ENCODE results near the gene SLC35A2.
"Not testable (repeated sequence)": the region's sequence is repeated elsewhere in the genome, so short reads cannot be mapped to it uniquely, and the experiment has no call there.

The SLC35A2 gene

GRCh38 chrX:48897157-48897624 lies 14.3 kb downstream of the SLC35A2 start:
- Histone ChIP-seq H3K9me3 (ENCODE audit: low read length) (no peaks in the 10 kb centered on the region), H3K27me3 (ENCODE audit: control insufficient read depth in 1 of 2, insufficient read depth in 2 of 2, low read length in 2 of 2) (no peaks in the 10 kb centered on the region), H3K27ac (ENCODE audit: low read depth, low read length) (peak overlapping the region; percentile 86), H3K4me1 (ENCODE audit: insufficient read depth, low read length) (peaks cover 12% of the 10 kb centered on the region), H3K36me3 (ENCODE audit: insufficient read depth, low read length) (peaks cover 13% of the 10 kb centered on the region), H3K9ac (ENCODE audit: low read length) (peak overlapping the region; percentile 86), H3K4me3 (ENCODE audit: low read depth in 1 of 2, low read length in 2 of 2) (peak overlapping the region; percentile 42 to 79)

GRCh38 chrX:48896611-48897011 lies 14.8 kb downstream of the SLC35A2 start:
- Histone ChIP-seq H3K27me3 (ENCODE audit: control insufficient read depth in 1 of 2, insufficient read depth in 2 of 2, low read length in 2 of 2) (no peaks in the 10 kb centered on the region), H3K27ac (ENCODE audit: low read depth, low read length) (peak overlapping the region; percentile 43), H3K9ac (ENCODE audit: low read length) (peak overlapping the region; percentile 86)

GRCh38 chrX:48894891-48895290 lies 16.6 kb downstream of the SLC35A2 start:
- Histone ChIP-seq H3K9me3 (ENCODE audit: low read length) (no peaks in the 10 kb centered on the region), H3K9ac (ENCODE audit: low read length) (no peak overlapping the region), H3K36me3 (ENCODE audit: insufficient read depth, low read length) (peaks cover 8% of the 10 kb centered on the region), H3K4me3 (ENCODE audit: low read depth in 1 of 2, low read length in 2 of 2) (no peak overlapping the region), H3K27ac (ENCODE audit: low read depth, low read length) (no peak overlapping the region), H3K27me3 (ENCODE audit: control insufficient read depth in 1 of 2, insufficient read depth in 2 of 2, low read length in 2 of 2) (peaks cover 0 to 10% of the 10 kb centered on the region in 2 donors), H3K4me1 (ENCODE audit: insufficient read depth, low read length) (peaks cover 12% of the 10 kb centered on the region)

More at GRCh38 chrX:48896611-48897011, 14.8 kb downstream of the SLC35A2 start:
- peaks cover 8% of the 10 kb centered on the region for H3K36me3 ChIP-seq (ENCODE audit: insufficient read depth, low read length)
- peak overlapping the region; percentile 30 to 79 for H3K4me3 ChIP-seq (ENCODE audit: low read depth in 1 of 2, low read length in 2 of 2)
- H3K9me3 ChIP-seq (ENCODE audit: low read length): no peaks in the 10 kb centered on the region
- H3K4me1 ChIP-seq (ENCODE audit: insufficient read depth, low read length): peaks cover 12% of the 10 kb centered on the region

- Histone ChIP-seq H3K9ac (ENCODE audit: low read length) (no peak overlapping the region), H3K4me3 (ENCODE audit: low read depth in 1 of 2, low read length in 2 of 2) (no peak overlapping the region)
These were observed 17.7 kb downstream of the SLC35A2 start for GRCh38 chrX:48893556-48894348.

GRCh38 chrX:48892896-48893295 lies 18.6 kb downstream of the SLC35A2 start:
- Histone ChIP-seq H3K36me3 (ENCODE audit: insufficient read depth, low read length) (peaks cover 5% of the 10 kb centered on the region), H3K9ac (ENCODE audit: low read length) (no peak overlapping the region), H3K27ac (ENCODE audit: low read depth, low read length) (no peak overlapping the region), H3K27me3 (ENCODE audit: control insufficient read depth in 1 of 2, insufficient read depth in 2 of 2, low read length in 2 of 2) (peaks cover 0 to 10% of the 10 kb centered on the region in 2 donors), H3K4me1 (ENCODE audit: insufficient read depth, low read length) (peaks cover 8% of the 10 kb centered on the region), H3K9me3 (ENCODE audit: low read length) (no peaks in the 10 kb centered on the region), H3K4me3 (ENCODE audit: low read depth in 1 of 2, low read length in 2 of 2) (no peak overlapping the region)

More at GRCh38 chrX:48893556-48894348, 17.7 kb downstream of the SLC35A2 start:
- H3K27me3 ChIP-seq (ENCODE audit: control insufficient read depth in 1 of 2, insufficient read depth in 2 of 2, low read length in 2 of 2): peaks cover 0 to 10% of the 10 kb centered on the region in 2 donors
- H3K4me1 ChIP-seq (ENCODE audit: insufficient read depth, low read length): peaks cover 12% of the 10 kb centered on the region
- peaks cover 5% of the 10 kb centered on the region for H3K36me3 ChIP-seq (ENCODE audit: insufficient read depth, low read length)
- H3K9me3 ChIP-seq (ENCODE audit: low read length): no peaks in the 10 kb centered on the region
- no peak overlapping the region for H3K27ac ChIP-seq (ENCODE audit: low read depth, low read length)

- no peaks in the 10 kb centered on the region for H3K9me3 ChIP-seq (ENCODE audit: low read length)
- peaks cover 5% of the 10 kb centered on the region for H3K4me1 ChIP-seq (ENCODE audit: insufficient read depth, low read length)
- peaks cover 0 to 10% of the 10 kb centered on the region in 2 donors for H3K27me3 ChIP-seq (ENCODE audit: control insufficient read depth in 1 of 2, insufficient read depth in 2 of 2, low read length in 2 of 2)
- no peak overlapping the region for H3K9ac ChIP-seq (ENCODE audit: low read length)
- peaks cover 5% of the 10 kb centered on the region for H3K36me3 ChIP-seq (ENCODE audit: insufficient read depth, low read length)
- peak overlapping the region; percentile 52 for H3K27ac ChIP-seq (ENCODE audit: low read depth, low read length)
- H3K4me3 ChIP-seq (ENCODE audit: low read depth in 1 of 2, low read length in 2 of 2): peak overlapping the region; percentile 50 to 61
These were observed 19.8 kb downstream of the SLC35A2 start for GRCh38 chrX:48891402-48892288.

- H3K4me1 ChIP-seq (ENCODE audit: insufficient read depth, low read length): no peaks in the 10 kb centered on the region
- H3K9ac ChIP-seq (ENCODE audit: low read length): peak overlapping the region; percentile 19
- no peaks in the 10 kb centered on the region for H3K9me3 ChIP-seq (ENCODE audit: low read length)
- H3K27me3 ChIP-seq (ENCODE audit: control insufficient read depth in 1 of 2, insufficient read depth in 2 of 2, low read length in 2 of 2): peaks cover 0 to 10% of the 10 kb centered on the region in 2 donors
- H3K36me3 ChIP-seq (ENCODE audit: insufficient read depth, low read length): peaks cover 5% of the 10 kb centered on the region
- peak overlapping the region; percentile 44 for H3K27ac ChIP-seq (ENCODE audit: low read depth, low read length)
- H3K4me3 ChIP-seq (ENCODE audit: low read depth in 1 of 2, low read length in 2 of 2): peak overlapping the region; percentile 50 to 61
These were observed 20.5 kb downstream of the SLC35A2 start for GRCh38 chrX:48890934-48891401.

- no peaks in the 10 kb centered on the region for H3K4me1 ChIP-seq (ENCODE audit: insufficient read depth, low read length)
- H3K27ac ChIP-seq (ENCODE audit: low read depth, low read length): no peak overlapping the region
- H3K4me3 ChIP-seq (ENCODE audit: low read depth in 1 of 2, low read length in 2 of 2): peak overlapping the region; percentile 50 to 61
- peaks cover 0 to 10% of the 10 kb centered on the region in 2 donors for H3K27me3 ChIP-seq (ENCODE audit: control insufficient read depth in 1 of 2, insufficient read depth in 2 of 2, low read length in 2 of 2)
- H3K9me3 ChIP-seq (ENCODE audit: low read length): no peaks in the 10 kb centered on the region
- H3K36me3 ChIP-seq (ENCODE audit: insufficient read depth, low read length): peaks cover 4% of the 10 kb centered on the region
- peak overlapping the region; percentile 19 for H3K9ac ChIP-seq (ENCODE audit: low read length)
These were observed 21.0 kb downstream of the SLC35A2 start for GRCh38 chrX:48890296-48890925.

- H3K27ac ChIP-seq (ENCODE audit: low read depth, low read length); H3K36me3 ChIP-seq (ENCODE audit: insufficient read depth, low read length); H3K9me3 ChIP-seq (ENCODE audit: low read length); H3K4me1 ChIP-seq (ENCODE audit: insufficient read depth, low read length); H3K4me3 ChIP-seq (ENCODE audit: low read depth in 1 of 2, low read length in 2 of 2); H3K9ac ChIP-seq (ENCODE audit: low read length): not testable (repeated sequence)
- H3K27me3 ChIP-seq (ENCODE audit: control insufficient read depth in 1 of 2, insufficient read depth in 2 of 2, low read length in 2 of 2): peaks cover 0 to 10% of the 10 kb centered on the region in 2 donors
These were observed 24.9 kb downstream of the SLC35A2 start for GRCh38 chrX:48886586-48886985.

- no peaks in the 10 kb centered on the region for H3K4me1 ChIP-seq (ENCODE audit: insufficient read depth, low read length)
These were observed 27.7 kb downstream of the SLC35A2 start for GRCh38 chrX:48883729-48884128.

GRCh38 chrX:48876944-48877343 lies 34.5 kb downstream of the SLC35A2 start:
- not testable (repeated sequence) for H3K27me3 ChIP-seq (ENCODE audit: control insufficient read depth in 1 of 2, insufficient read depth in 2 of 2, low read length in 2 of 2)

More at GRCh38 chrX:48883729-48884128, 27.7 kb downstream of the SLC35A2 start:
- H3K4me3 ChIP-seq (ENCODE audit: low read depth in 1 of 2, low read length in 2 of 2): no peak overlapping the region
- no peak overlapping the region for H3K9ac ChIP-seq (ENCODE audit: low read length)
- H3K9me3 ChIP-seq (ENCODE audit: low read length): no peaks in the 10 kb centered on the region
- H3K36me3 ChIP-seq (ENCODE audit: insufficient read depth, low read length): no peaks in the 10 kb centered on the region
- H3K27ac ChIP-seq (ENCODE audit: low read depth, low read length): no peak overlapping the region
- H3K27me3 ChIP-seq (ENCODE audit: control insufficient read depth in 1 of 2, insufficient read depth in 2 of 2, low read length in 2 of 2): no peaks in the 10 kb centered on the region

More at GRCh38 chrX:48876944-48877343, 34.5 kb downstream of the SLC35A2 start:
- not testable (repeated sequence) for H3K4me3 ChIP-seq (ENCODE audit: low read depth in 1 of 2, low read length in 2 of 2); H3K4me1 ChIP-seq (ENCODE audit: insufficient read depth, low read length); H3K27ac ChIP-seq (ENCODE audit: low read depth, low read length); H3K36me3 ChIP-seq (ENCODE audit: insufficient read depth, low read length); H3K9ac ChIP-seq (ENCODE audit: low read length); H3K9me3 ChIP-seq (ENCODE audit: low read length)

All from muscle layer of colon (tissue), 2 donors.